H1 (cell line): ENCODE measurements around the gene CTIF. TPM values are rescaled to one million over a fixed set of nuclear protein-coding genes. Genes with fewer than 3 reads are reported as not detected.
A peak's percentile ranks its signal among the peaks of the same experiment; 100 is the strongest.

Source experiments
- CTCF ChIA-PET: fragments of 300-600 bp; sonication (Branson Sonifier 250); formaldehyde crosslinking; loops from one replicate; lab custom pipeline; 2021; ENCODE audit not compliant: partially characterized antibody; lab: Charles Lee
- POLR2A ChIA-PET: fragments of 300-600 bp; sonication (Branson Sonifier 250); formaldehyde crosslinking; loops from one replicate; lab custom pipeline; 2021; ENCODE audit warnings: inconsistent platforms; ENCODE audit not compliant: partially characterized antibody; lab: Charles Lee
- DNase-seq, 2 experiments: peaks; one replicate each; pipeline versions ENCODE4 v3.0.0 to v3.0.0-alpha.2; 2010 to 2022; ENCODE audit warnings: low spot score in 2 of 2, low read depth in 1 of 2, mixed read lengths in 1 of 2
- FAIRE-seq: peaks from 2 replicates; lab custom pipeline; 2011; peaks lifted over from hg19 to GRCh38; lab: Jason Lieb, UNC
- H2AFZ ChIP-seq: 2 replicates; pipeline ENCODE4 v1.8.1; 2012; ENCODE audit warnings: low read length, inconsistent platforms
- H2AK5ac ChIP-seq: 2 replicates; pipeline ENCODE4 v1.6.1; 2013; ENCODE audit warnings: low read depth, low read length
- H2BK120ac ChIP-seq: replicated peaks from 2 replicates; pipeline ENCODE3; 2013; ENCODE audit warnings: low read depth, low read length, inconsistent platforms
- H2BK12ac ChIP-seq: 2 replicates; pipeline ENCODE4 v1.6.1; 2013; ENCODE audit warnings: low read depth, low read length
- H2BK15ac ChIP-seq: 2 replicates; pipeline ENCODE4 v1.6.1; 2013; ENCODE audit warnings: low read length
- H2BK20ac ChIP-seq: 2 replicates; pipeline ENCODE4 v1.6.1; 2013; ENCODE audit warnings: low read length
- H2BK5ac ChIP-seq: 2 replicates; pipeline ENCODE4 v1.6.1; 2013; ENCODE audit warnings: low read depth, low read length
- H3K14ac ChIP-seq: 2 replicates; pipeline ENCODE4 v1.6.1; 2013; ENCODE audit warnings: inconsistent platforms; ENCODE audit not compliant: insufficient read length
- H3K18ac ChIP-seq: 2 replicates; pipeline ENCODE4 v1.6.1; 2013; ENCODE audit warnings: low read length; ENCODE audit errors: extremely low read depth
- H3K23ac ChIP-seq: 2 replicates; pipeline ENCODE4 v1.6.1; 2013; ENCODE audit warnings: inconsistent platforms; ENCODE audit not compliant: insufficient read length
- H3K23me2 ChIP-seq: 2 replicates; pipeline ENCODE4 v1.6.1; 2013; ENCODE audit warnings: low read depth, low read length
- H3K27ac ChIP-seq: 2 replicates; pipeline ENCODE4 v1.6.1; 2011; ENCODE audit warnings: low read depth, low read length, inconsistent platforms
- H3K27me3 ChIP-seq, 4 experiments: replicated peaks in 1 of 4; 1 replicate in 1 of 4; 2 replicates in 3 of 4; pipeline versions ENCODE4 v1.6.1 to v1.8.1; 2011 to 2013; ENCODE audit warnings: low read length in 3 of 4, mild to moderate bottlenecking in 3 of 4, inconsistent platforms in 2 of 4, mixed read lengths in 2 of 4, moderate library complexity in 1 of 4; ENCODE audit not compliant: control insufficient read depth in 3 of 4, insufficient read depth in 3 of 4; ENCODE audit errors: extremely low read depth in 1 of 4
- H3K36me3 ChIP-seq, 4 experiments: 2 replicates each; pipeline versions ENCODE4 v1.6.1 to v1.8.1; 2011 to 2013; ENCODE audit warnings: mild to moderate bottlenecking in 4 of 4, low read length in 3 of 4, moderate library complexity in 2 of 4, control low read depth in 1 of 4, inconsistent platforms in 1 of 4; ENCODE audit not compliant: insufficient read depth in 4 of 4, control insufficient read depth in 2 of 4
- H3K4ac ChIP-seq: replicated peaks from 2 replicates; pipeline ENCODE3; 2013; ENCODE audit warnings: low read length, low read depth, mixed read lengths, inconsistent platforms; ENCODE audit not compliant: insufficient read length
- H3K4me1 ChIP-seq, 4 experiments: replicated peaks in 1 of 4; 1 replicate in 1 of 4; 2 replicates in 3 of 4; pipeline versions ENCODE4 v1.6.1 to v1.8.1; 2011 to 2013; ENCODE audit warnings: low read length in 3 of 4, inconsistent platforms in 2 of 4, mixed read lengths in 1 of 4; ENCODE audit not compliant: insufficient read depth in 4 of 4, control insufficient read depth in 3 of 4
- H3K4me2 ChIP-seq, 2 experiments: 2 replicates each; pipeline versions ENCODE4 v1.6.1 to v1.8.1; 2011 to 2013; ENCODE audit warnings: low read depth in 2 of 2, low read length in 2 of 2, control low read depth in 1 of 2, inconsistent platforms in 1 of 2, mild to moderate bottlenecking in 1 of 2; ENCODE audit not compliant: insufficient read depth in 1 of 2
- H3K4me3 ChIP-seq, 4 experiments: fragments of 200-600, 300-600 bp in 1 of 4; sonication (generic), shearing (Covaris generic), sonication (Bioruptor Twin) in 1 of 4; 2 replicates each; pipeline versions ENCODE4 v1.5.1 to v1.8.1; 2011 to 2016; ENCODE audit warnings: low read length in 4 of 4, low read depth in 3 of 4, control low read depth in 2 of 4, inconsistent platforms in 2 of 4, mild to moderate bottlenecking in 2 of 4, mixed read lengths in 1 of 4, moderate library complexity in 1 of 4; ENCODE audit not compliant: insufficient read depth in 2 of 4; ENCODE audit errors: extremely low read depth in 1 of 4
- H3K56ac ChIP-seq: replicated peaks from 2 replicates; pipeline ENCODE3; 2013; ENCODE audit warnings: low read depth, mild to moderate bottlenecking, mixed read lengths, low read length, inconsistent platforms; ENCODE audit not compliant: insufficient read length
- H3K79me1 ChIP-seq: 2 replicates; pipeline ENCODE4 v1.6.1; 2013; ENCODE audit warnings: low read depth, low read length, control low read depth
- H3K79me2 ChIP-seq, 2 experiments: 2 replicates each; pipeline versions ENCODE4 v1.6.1 to v1.8.1; 2012 to 2013; ENCODE audit warnings: low read length in 2 of 2, mild to moderate bottlenecking in 2 of 2, inconsistent platforms in 1 of 2; ENCODE audit not compliant: insufficient read depth in 2 of 2, control insufficient read depth in 1 of 2
- H3K9ac ChIP-seq, 4 experiments: replicated peaks in 1 of 4; 1 replicate in 1 of 4; 2 replicates in 3 of 4; pipeline versions ENCODE4 v1.6.1 to v1.8.1; 2011 to 2013; ENCODE audit warnings: low read depth in 3 of 4, low read length in 3 of 4, control low read depth in 2 of 4, mild to moderate bottlenecking in 2 of 4, moderate library complexity in 2 of 4, inconsistent platforms in 1 of 4; ENCODE audit errors: extremely low read depth in 1 of 4
- H3K9me3 ChIP-seq, 2 experiments: 2 replicates each; pipeline versions ENCODE4 v1.6.1 to v1.8.1; 2012 to 2013; ENCODE audit warnings: mild to moderate bottlenecking in 2 of 2, moderate library complexity in 2 of 2, control low read depth in 1 of 2, inconsistent platforms in 1 of 2, low read depth in 1 of 2, low read length in 1 of 2, mixed read lengths in 1 of 2; ENCODE audit not compliant: insufficient read depth in 2 of 2
- H4K20me1 ChIP-seq, 2 experiments: replicated peaks in 1 of 2; 2 replicates each; pipeline versions ENCODE3 to v1.8.1; 2011 to 2013; ENCODE audit warnings: inconsistent platforms in 2 of 2, low read length in 2 of 2, mild to moderate bottlenecking in 1 of 2; ENCODE audit not compliant: insufficient read depth in 2 of 2, control insufficient read depth in 1 of 2
- H4K5ac ChIP-seq: 2 replicates; pipeline ENCODE4 v1.6.1; 2013; ENCODE audit warnings: low read length, low read depth, mixed read lengths, inconsistent platforms; ENCODE audit not compliant: insufficient read length
- H4K8ac ChIP-seq: 2 replicates; pipeline ENCODE4 v1.8.0; 2013; ENCODE audit warnings: mild to moderate bottlenecking, moderate library complexity, low read length, inconsistent platforms; ENCODE audit not compliant: insufficient read depth; ENCODE audit errors: extremely low read depth
- H4K91ac ChIP-seq: replicated peaks from 2 replicates; pipeline ENCODE3; 2013; ENCODE audit warnings: low read length, mixed read lengths, inconsistent platforms; ENCODE audit not compliant: insufficient read length
- NRF1 ChIP-seq: IDR thresholded peaks from 2 replicates; pipeline ENCODE4 v1.6.1; 2011; ENCODE audit warnings: mild to moderate bottlenecking, low read depth, low read length, improper control_type of control experiment
- TBP ChIP-seq: IDR thresholded peaks from 2 replicates; pipeline ENCODE4 v1.6.1; 2011; ENCODE audit warnings: low read depth, low read length, improper control_type of control experiment
- WGBS, 2 experiments: shearing (Covaris generic) in 1 of 2; methylation state at CpG; one replicate each; pipeline versions ENCODE4 v1.1.6 to v1.1.7; 2013 to 2015; ENCODE audit warnings: low lambda C conversion rate in 2 of 2, mixed read lengths in 2 of 2, inconsistent platforms in 1 of 2, low coverage in 1 of 2, missing lambda C conversion rate in 1 of 2; ENCODE audit not compliant: insufficient replicate concordance in 2 of 2, insufficient coverage in 1 of 2, insufficient read length in 1 of 2; ENCODE audit errors: extremely low coverage in 1 of 2, missing lambda C conversion rate in 1 of 2; 5-methylcytosine and 5-hydroxymethylcytosine counted together
- polyA plus RNA-seq, 7 experiments: library from polyadenylated mRNA; depleted of rRNA in 3 of 7; stranded (reverse) in 5 of 7; unstranded in 2 of 7; fragments of >200 nt in 5 of 7; fragments of 200-250 nt in 2 of 7; gene quantifications; 1 replicate in 5 of 7; 2 replicates in 1 of 7; 4 replicates in 1 of 7; pipeline versions ENCODE4 v1.2.1 to v1.2.3, GENCODE V29; 2011 to 2013; ENCODE audit warnings: missing spikeins in 2 of 7, mixed read lengths in 2 of 7
- total RNA-seq: library from RNA; stranded (reverse); fragmentation: NEBNext Ultra II Directional; extraction: Animal tissue kit (Norgen Biotek cat#: 25700); gene quantifications from 2 replicates; pipeline ENCODE4 v1.2.1, GENCODE V29; 2021

CTIF gene
- total and polyA plus RNA-seq, 2 of the 8 experiments (the other 6 are each of a cell fraction or from before 2014, with no cell fraction given), result 9.0 to 17.8 TPM

DNA sequence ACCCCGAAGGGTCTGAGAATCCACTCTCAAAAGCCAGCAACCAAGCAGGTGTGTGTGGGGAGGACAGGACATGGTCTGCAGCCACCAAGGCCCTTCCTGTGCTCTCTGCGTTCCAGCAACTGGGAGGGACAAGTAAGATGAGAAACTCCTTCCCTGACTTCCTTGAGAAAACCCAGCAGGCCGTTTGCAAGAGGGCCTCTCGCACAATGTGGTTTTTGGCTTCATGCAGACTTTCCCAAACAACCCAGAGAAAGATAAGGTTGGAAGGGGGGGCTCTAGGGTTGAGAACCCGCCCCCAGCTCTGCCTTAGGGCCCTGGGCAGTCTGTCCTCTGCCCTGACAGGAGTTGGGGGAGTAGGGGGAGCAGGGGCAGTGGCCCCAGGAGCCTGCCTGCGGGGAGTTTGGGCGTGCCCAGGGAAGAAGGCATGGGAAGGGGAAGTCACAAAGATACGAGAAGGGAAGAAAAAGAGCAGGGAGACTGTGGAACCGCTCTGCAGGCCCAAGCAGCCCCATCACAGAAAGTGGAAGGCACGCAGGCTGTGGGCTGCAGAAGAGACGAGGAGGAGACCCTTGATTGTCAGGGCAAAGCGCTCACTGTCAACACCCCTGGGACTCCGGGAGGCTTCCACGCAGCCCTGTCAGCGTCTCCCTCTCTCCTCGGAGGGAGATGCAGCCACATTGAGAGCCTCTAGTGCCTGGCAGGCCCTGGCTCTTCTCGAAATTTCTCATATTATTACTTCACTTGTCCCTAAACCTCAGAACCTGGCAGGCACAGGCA is 312.2 kb downstream of the CTIF start:
- H2BK5ac ChIP-seq, result peak overlapping the region; percentile 44; the same call in 1 of the 2 replicates
- H4K91ac ChIP-seq, result no peak overlapping the region
- peaks cover 6% of the 10 kb centered on the region; the same call in 1 of the 2 replicates for H3K23me2 ChIP-seq
- no peak overlapping the region for H3K4me3 ChIP-seq
- H3K18ac ChIP-seq, result peak overlapping the region; percentile 76; the same call in 1 of the 2 replicates
- 68% methylated on average over 17 of the region's 17 CpGs; no CpG with 5 or more reads in 1 of the 2 experiments for WGBS, 2 experiments
- H3K23ac ChIP-seq, result no peak overlapping the region
- 0 out of 2 replicates have a peak, but pooled peaks have one; percentile 47 for TF ChIP-seq TBP
- no peak for TF ChIP-seq NRF1
- TF ChIP-seq, all 59 proteins: peak for 1
- Histone ChIP-seq H2BK120ac (no peak overlapping the region), H2AK5ac (peak overlapping the region; percentile 28; the same call in 1 of the 2 replicates), H2BK20ac (peak overlapping the region; percentile 67; the same call in 1 of the 2 replicates), H3K36me3 (no peaks in the 10 kb centered on the region), H3K56ac (no peak overlapping the region), H2BK12ac (peak overlapping the region; percentile 80; the same call in 1 of the 2 replicates), H3K9ac (no peak overlapping the region), H3K4me2 (peak overlapping the region in 1 of 2 experiments; percentile 25; a peak in 1 of 4 replicates), H3K14ac (no peak overlapping the region), H3K4me1 (peaks cover 0 to 20% (median 10%) of the 10 kb centered on the region in 4 experiments; a peak in 6 of 7 replicates), H4K20me1 (no peaks in the 10 kb centered on the region), H3K27me3 (no peaks in the 10 kb centered on the region), H3K27ac (no peak overlapping the region), H4K5ac (no peak overlapping the region), H2BK15ac (0 out of 2 replicates have a peak overlapping the region, but pooled peaks have one; percentile 97), H3K79me2 (no peaks in the 10 kb centered on the region), H3K9me3 (no peaks in the 10 kb centered on the region), H4K8ac (no peak overlapping the region), H3K4ac (no peak overlapping the region), H3K79me1 (no peaks in the 10 kb centered on the region), H2AFZ (no peak overlapping the region)
- FAIRE-seq, result peak; percentile 73
- ChIA-PET CTCF (interaction anchor here (0.9 to 2.4 kb wide), 4 partner anchors 8 to 22 kb away, joined by 3 to 9 read pairs (median 5); no protein-coding TSS in a partner anchor), POLR2A (no interaction called here)
- DNase-seq, result no peak
